Panc1 (cell line): Measurements from ENCODE around the gene DHRSX. TPM values are rescaled to one million over a fixed set of nuclear protein-coding genes. Genes with fewer than 3 reads are reported as not detected.

Source experiments
- ATAC-seq: fragments of 200-7000 bp; cut with Tn5 transposase; 2 replicates; pipeline ENCODE4 v1.9.1; 2020; ENCODE audit warnings: mild to moderate bottlenecking, moderate library complexity
- BruUV-seq: library from RNA; stranded (reverse); fragments of 400-500 nt; replicated peaks from 2 replicates; lab custom pipeline; 2021; lab: Mats Ljungman, UMichigan
- CTCF ChIA-PET: fragments of 300-600 bp; sonication (Branson Sonifier 250); formaldehyde crosslinking; loops from one replicate; lab custom pipeline; 2022; ENCODE audit warnings: antibody characterized with exemption; lab: Charles Lee
- POLR2A ChIA-PET: fragments of 300-600 bp; sonication (Branson Sonifier 250); formaldehyde crosslinking; loops from one replicate; lab custom pipeline; 2022; ENCODE audit warnings: antibody characterized with exemption; lab: Charles Lee
- DNase-seq: peaks from one replicate; pipeline ENCODE4 v3.0.0-alpha.2; 2010; ENCODE audit warnings: low read depth, low spot score
- H3K27ac ChIP-seq: 2 replicates; pipeline ENCODE4 v1.5.1; 2011; ENCODE audit warnings: mild to moderate bottlenecking, low read length, inconsistent platforms
- H3K27me3 ChIP-seq: fragments of 200-500 bp; sonication (Bioruptor generic); 2 replicates; pipeline ENCODE4 v1.6.0; 2014; ENCODE audit warnings: low read length, inconsistent platforms; ENCODE audit not compliant: control insufficient read depth, insufficient read depth
- H3K36me3 ChIP-seq: fragments of 200-500 bp; sonication (Bioruptor generic); 2 replicates; pipeline ENCODE4 v1.5.1; 2014; ENCODE audit warnings: inconsistent platforms, mild to moderate bottlenecking, low read length, moderate library complexity; ENCODE audit not compliant: control insufficient read depth, insufficient read depth
- H3K4me1 ChIP-seq: 2 replicates; pipeline ENCODE4 v1.5.1; 2011; ENCODE audit warnings: inconsistent platforms, mild to moderate bottlenecking, low read length, moderate library complexity; ENCODE audit not compliant: control insufficient read depth, insufficient read depth
- H3K4me3 ChIP-seq, 2 experiments: 2 replicates each; pipeline ENCODE4 v1.5.1; 2011 to 2012; ENCODE audit warnings: low read depth in 2 of 2, low read length in 2 of 2, mild to moderate bottlenecking in 2 of 2, inconsistent platforms in 1 of 2, moderate library complexity in 1 of 2
- H3K9me3 ChIP-seq: fragments of 200-500 bp; sonication (Bioruptor generic); 2 replicates; pipeline ENCODE4 v1.5.1; 2014; ENCODE audit warnings: low read depth, mild to moderate bottlenecking, inconsistent platforms, low read length, moderate library complexity; ENCODE audit not compliant: control insufficient read depth, insufficient read depth
- CTCF ChIP-seq: fragments of 450-650 bp; IDR thresholded peaks from 2 replicates; pipeline ENCODE4 v1.5.1; 2017; ENCODE audit warnings: mild to moderate bottlenecking
- POLR2AphosphoS5 ChIP-seq: IDR thresholded peaks from 2 replicates; pipeline ENCODE4 v1.6.1; 2012; ENCODE audit warnings: mild to moderate bottlenecking, low read depth, low read length, moderate library complexity
- REST ChIP-seq, 2 experiments: IDR thresholded peaks; 2 replicates each; pipeline ENCODE4 v1.6.1; 2011 to 2012; ENCODE audit warnings: low read depth in 2 of 2, control low read depth in 1 of 2, low read length in 1 of 2, mild to moderate bottlenecking in 1 of 2, moderate library complexity in 1 of 2; ENCODE audit not compliant: insufficient read depth in 1 of 2
- SIN3A ChIP-seq: IDR thresholded peaks from 2 replicates; pipeline ENCODE4 v1.6.1; 2012; ENCODE audit warnings: low read depth, mild to moderate bottlenecking, low read length, moderate library complexity, borderline replicate concordance; ENCODE audit not compliant: insufficient read depth
- TCF7L2 ChIP-seq: IDR thresholded peaks from 2 replicates; pipeline ENCODE4 v1.6.1; 2011; ENCODE audit warnings: mild to moderate bottlenecking, low read depth, low read length, inconsistent platforms
- in situ Hi-C: cut with HindIII; loops from 2 replicates; pipeline ENCODE4 v1.10.0; 2016; ENCODE audit warnings: low sequenced_read_pairs, low pct_unique_long_range_greater_than_20kb
- intact Hi-C: fragments of 100-400 bp; cut with micrococcal nuclease; formaldehyde crosslinking; loops from one replicate; pipeline ENCODE4 v1.10.0; 2022; ENCODE audit not compliant: unreplicated experiment
- total RNA-seq: library from RNA; stranded (reverse); gene quantifications from one replicate; pipeline ENCODE4 v1.2.1, GENCODE V29; 2021; ENCODE audit not compliant: unreplicated experiment

DHRSX gene
- total RNA-seq, 1 experiment from 2014 or later: 20.1 TPM

GRCh38 chrX:2176274-2176673, 324.5 kb downstream of the DHRSX start:
- Histone ChIP-seq H3K4me1 (no peaks in the 10 kb centered on the region), H3K27ac (no peak overlapping the region), H3K4me3 (no peak overlapping the region), H3K36me3 (no peaks in the 10 kb centered on the region), H3K27me3 (no peaks in the 10 kb centered on the region), H3K9me3 (no peaks in the 10 kb centered on the region)
- in situ Hi-C loops (no loop called here), intact Hi-C loops (no loop called here)
- TF ChIP-seq POLR2AphosphoS5: no peak
- TF ChIP-seq CTCF: no peak
- no peak for TF ChIP-seq SIN3A
- TF ChIP-seq REST (IDR thresholded peaks at IDR 0.05; ENCODE audit: insufficient read depth in 1 of 2, low read depth in 2 of 2, low read length in 1 of 2): no peak
- no peak for TF ChIP-seq TCF7L2
- DNase-seq (no peak), ATAC-seq (no peak)
- ChIA-PET CTCF (no interaction called here), POLR2A (no interaction called here)
- BruUV-seq: no TSS peak

- Histone ChIP-seq H3K9me3 (no peaks in the 10 kb centered on the region), H3K4me1 (no peaks in the 10 kb centered on the region), H3K4me3 (no peak overlapping the region), H3K36me3 (no peaks in the 10 kb centered on the region), H3K27ac (no peak overlapping the region), H3K27me3 (no peaks in the 10 kb centered on the region)
- no TSS peak for BruUV-seq
- CTCF ChIA-PET: no interaction called here
- POLR2A ChIA-PET: no interaction called here
- in situ Hi-C loops: no loop called here
- no peak for ATAC-seq
- intact Hi-C loops: no loop called here
- DNase-seq: no peak
- TF ChIP-seq POLR2AphosphoS5 (no peak), REST (IDR thresholded peaks at IDR 0.05; ENCODE audit: insufficient read depth in 1 of 2, low read depth in 2 of 2, low read length in 1 of 2) (no peak), SIN3A (no peak), TCF7L2 (no peak), CTCF (no peak)
Measured at GRCh38 chrX:2172359-2172758, 328.4 kb downstream of the DHRSX start.

Other genes with a start within 250 kb of the DHRSX start
- 23.9 TPM for gene ZBED1, start within 50 bp of the DHRSX start, total RNA-seq
- 67.6 TPM for gene CD99, start 190.3 kb upstream of the DHRSX start, total RNA-seq